Measurements from ENCODE around the gene CPNE7.

Gene CPNE7

GRCh38 chr16:89593841-89594240, 18.3 kb downstream of the CPNE7 start:
- H3K4me3 ChIP-seq (ENCODE audit: low read length): no peak overlapping the region
- H4K20me1 ChIP-seq (ENCODE audit: control insufficient read depth, insufficient read depth, low read depth, low read length): no peaks in the 10 kb centered on the region
- H3K79me2 ChIP-seq (ENCODE audit: control insufficient read depth, low read length): no peaks in the 10 kb centered on the region
- TF ChIP-seq CTCF (IDR thresholded peaks at IDR 0.05; ENCODE audit: low read depth, low read length, poor library complexity, severe bottlenecking) (no peak), EZH2phosphoT487 (IDR thresholded peaks at IDR 0.05; ENCODE audit: borderline replicate concordance, low read length) (no peak)
- H3K27me3 ChIP-seq (ENCODE audit: control insufficient read depth, low read length): no peaks in the 10 kb centered on the region
- H3F3A ChIP-seq (ENCODE audit: control insufficient read depth, insufficient read depth): no peaks in the 10 kb centered on the region
- no peaks in the 10 kb centered on the region for H3K36me3 ChIP-seq (ENCODE audit: control insufficient read depth, low read length)
- H3K9me3 ChIP-seq (ENCODE audit: control insufficient read depth, insufficient read depth, low read length): no peaks in the 10 kb centered on the region
- no peaks in the 10 kb centered on the region for H3K9me2 ChIP-seq (replicated peaks; ENCODE audit: control insufficient read depth, low read length)
- no peak overlapping the region for H3K27ac ChIP-seq (ENCODE audit: low read depth, low read length)
- no peak overlapping the region for H3K4me2 ChIP-seq (ENCODE audit: low read length)
- H3K4me1 ChIP-seq (ENCODE audit: control insufficient read depth, low read length): no peaks in the 10 kb centered on the region

GRCh38 chr16:89595330-89596060, 19.9 kb downstream of the CPNE7 start:
- H3K4me2 ChIP-seq (ENCODE audit: low read length): no peak overlapping the region
- no peaks in the 10 kb centered on the region for H3K27me3 ChIP-seq (ENCODE audit: control insufficient read depth, low read length)
- no peaks in the 10 kb centered on the region for H3K4me1 ChIP-seq (ENCODE audit: control insufficient read depth, low read length)
- no peaks in the 10 kb centered on the region for H3K36me3 ChIP-seq (ENCODE audit: control insufficient read depth, low read length)
- H4K20me1 ChIP-seq (ENCODE audit: control insufficient read depth, insufficient read depth, low read depth, low read length): no peaks in the 10 kb centered on the region
- H3F3A ChIP-seq (ENCODE audit: control insufficient read depth, insufficient read depth): no peaks in the 10 kb centered on the region
- no peaks in the 10 kb centered on the region for H3K9me3 ChIP-seq (ENCODE audit: control insufficient read depth, insufficient read depth, low read length)
- TF ChIP-seq CTCF (IDR thresholded peaks at IDR 0.05; ENCODE audit: low read depth, low read length, poor library complexity, severe bottlenecking) (no peak), EZH2phosphoT487 (IDR thresholded peaks at IDR 0.05; ENCODE audit: borderline replicate concordance, low read length) (no peak)
- no peaks in the 10 kb centered on the region for H3K9me2 ChIP-seq (replicated peaks; ENCODE audit: control insufficient read depth, low read length)
- no peaks in the 10 kb centered on the region for H3K79me2 ChIP-seq (ENCODE audit: control insufficient read depth, low read length)
- H3K4me3 ChIP-seq (ENCODE audit: low read length): no peak overlapping the region
- H3K27ac ChIP-seq (ENCODE audit: low read depth, low read length): no peak overlapping the region

GRCh38 chr16:89596061-89596689, 20.6 kb downstream of the CPNE7 start:
- Histone ChIP-seq H3K79me2 (ENCODE audit: control insufficient read depth, low read length) (no peaks in the 10 kb centered on the region), H3K36me3 (ENCODE audit: control insufficient read depth, low read length) (no peaks in the 10 kb centered on the region), H3K4me1 (ENCODE audit: control insufficient read depth, low read length) (no peaks in the 10 kb centered on the region), H3K4me3 (ENCODE audit: low read length) (no peak overlapping the region), H3K4me2 (ENCODE audit: low read length) (no peak overlapping the region), H3K9me2 (replicated peaks; ENCODE audit: control insufficient read depth, low read length) (no peaks in the 10 kb centered on the region), H3K27me3 (ENCODE audit: control insufficient read depth, low read length) (no peaks in the 10 kb centered on the region), H3K9me3 (ENCODE audit: control insufficient read depth, insufficient read depth, low read length) (no peaks in the 10 kb centered on the region), H3K27ac (ENCODE audit: low read depth, low read length) (no peak overlapping the region), H3F3A (ENCODE audit: control insufficient read depth, insufficient read depth) (no peaks in the 10 kb centered on the region), H4K20me1 (ENCODE audit: control insufficient read depth, insufficient read depth, low read depth, low read length) (no peaks in the 10 kb centered on the region)
- TF ChIP-seq CTCF (IDR thresholded peaks at IDR 0.05; ENCODE audit: low read depth, low read length, poor library complexity, severe bottlenecking): no peak

All from DOHH2 (cell line).